HepG2 (cell line): Measurements from ENCODE around the gene TUBB4B. TPM values are rescaled to one million over a fixed set of nuclear protein-coding genes. Genes with fewer than 3 reads are reported as not detected.

ENCODE experiments used
- DMTF1 ChIP-seq: sonication (generic); formaldehyde crosslinking; IDR thresholded peaks from 2 replicates; pipeline ENCODE4 v1.4.0; 2020; ENCODE audit warnings: mild to moderate bottlenecking, missing genetic modification reagents
- MNT ChIP-seq: fragments of 450-650 bp; IDR thresholded peaks from 2 replicates; pipeline ENCODE4 v1.6.1; 2016
- NCOA1 ChIP-seq: sonication (generic); formaldehyde crosslinking; IDR thresholded peaks from 2 replicates; pipeline ENCODE4 v1.9.0; 2021; ENCODE audit warnings: missing genetic modification reagents
- ZNF225 ChIP-seq: sonication (generic); formaldehyde crosslinking; IDR thresholded peaks from 2 replicates; pipeline ENCODE4 v1.4.0; 2020; ENCODE audit warnings: mild to moderate bottlenecking, missing genetic modification reagents
- ZNF235 ChIP-seq: sonication (generic); formaldehyde crosslinking; IDR thresholded peaks from 2 replicates; pipeline ENCODE4 v1.8.1; 2023; ENCODE audit warnings: mild to moderate bottlenecking, missing genetic modification reagents, borderline replicate concordance
- ZNF546 ChIP-seq: sonication (generic); formaldehyde crosslinking; conservative IDR thresholded peaks from 2 replicates; pipeline ENCODE4 v1.8.1; 2023; ENCODE audit warnings: mild to moderate bottlenecking, missing genetic modification reagents
- ZNF550 ChIP-seq: sonication (generic); formaldehyde crosslinking; IDR thresholded peaks from 2 replicates; pipeline ENCODE4 v1.4.0; 2020; ENCODE audit warnings: mild to moderate bottlenecking, missing genetic modification reagents, borderline replicate concordance
- ZNF772 ChIP-seq: sonication (generic); formaldehyde crosslinking; IDR thresholded peaks from 2 replicates; pipeline ENCODE4 v1.5.0; 2020; ENCODE audit warnings: mild to moderate bottlenecking, missing genetic modification reagents
- ZNF839 ChIP-seq: sonication (generic); formaldehyde crosslinking; IDR thresholded peaks from 2 replicates; pipeline ENCODE4 v1.4.0; 2020; ENCODE audit warnings: missing genetic modification reagents, mild to moderate bottlenecking, borderline replicate concordance
- polyA plus RNA-seq, 8 experiments: library from polyadenylated mRNA; depleted of rRNA in 3 of 8; stranded (reverse) in 7 of 8; unstranded in 1 of 8; fragments of >200 nt; fragmentation: Illumina TruSeq in 4 of 8; extraction: Trizol in 4 of 8; gene quantifications; 2 replicates each; pipeline versions ENCODE4 v1.2.1 to v1.2.3, GENCODE V29; 2011 to 2016; ENCODE audit warnings: low read depth in 4 of 8, missing spikeins in 1 of 8, mixed read lengths in 1 of 8; ENCODE audit not compliant: insufficient read depth in 1 of 8
- total RNA-seq, 5 experiments: library from RNA; depleted of rRNA; stranded (reverse); fragments of >200 nt; fragmentation: Illumina TruSeq; extraction: Trizol; gene quantifications; 2 replicates each; pipeline ENCODE4 v1.2.3, GENCODE V29; 2016; ENCODE audit warnings: low read depth in 1 of 5
- TF ChIP-seq, protein P1 (sequence below): sonication (generic); formaldehyde crosslinking; IDR thresholded peaks from 2 replicates; pipeline ENCODE4 v1.4.0; 2020; ENCODE audit warnings: mild to moderate bottlenecking, missing genetic modification reagents
- TF ChIP-seq, protein P2 (sequence below): sonication (generic); formaldehyde crosslinking; IDR thresholded peaks from 2 replicates; pipeline ENCODE4 v1.4.0; 2020; ENCODE audit warnings: missing genetic modification reagents
- TF ChIP-seq, protein P3 (sequence below): sonication (generic); formaldehyde crosslinking; IDR thresholded peaks from 2 replicates; pipeline ENCODE4 v1.4.0; 2020; ENCODE audit warnings: missing genetic modification reagents, borderline replicate concordance
- TF ChIP-seq, protein P4 (sequence below): sonication (generic); formaldehyde crosslinking; IDR thresholded peaks from 2 replicates; pipeline ENCODE4 v1.8.1; 2023; ENCODE audit warnings: mild to moderate bottlenecking, moderate library complexity, missing genetic modification reagents

The TUBB4B gene
- total and polyA plus RNA-seq, 2 of the 13 experiments (the other 11 are each of a cell fraction or from before 2014, with no cell fraction given): 182 to 412 TPM

- TF ChIP-seq, protein P1, sequence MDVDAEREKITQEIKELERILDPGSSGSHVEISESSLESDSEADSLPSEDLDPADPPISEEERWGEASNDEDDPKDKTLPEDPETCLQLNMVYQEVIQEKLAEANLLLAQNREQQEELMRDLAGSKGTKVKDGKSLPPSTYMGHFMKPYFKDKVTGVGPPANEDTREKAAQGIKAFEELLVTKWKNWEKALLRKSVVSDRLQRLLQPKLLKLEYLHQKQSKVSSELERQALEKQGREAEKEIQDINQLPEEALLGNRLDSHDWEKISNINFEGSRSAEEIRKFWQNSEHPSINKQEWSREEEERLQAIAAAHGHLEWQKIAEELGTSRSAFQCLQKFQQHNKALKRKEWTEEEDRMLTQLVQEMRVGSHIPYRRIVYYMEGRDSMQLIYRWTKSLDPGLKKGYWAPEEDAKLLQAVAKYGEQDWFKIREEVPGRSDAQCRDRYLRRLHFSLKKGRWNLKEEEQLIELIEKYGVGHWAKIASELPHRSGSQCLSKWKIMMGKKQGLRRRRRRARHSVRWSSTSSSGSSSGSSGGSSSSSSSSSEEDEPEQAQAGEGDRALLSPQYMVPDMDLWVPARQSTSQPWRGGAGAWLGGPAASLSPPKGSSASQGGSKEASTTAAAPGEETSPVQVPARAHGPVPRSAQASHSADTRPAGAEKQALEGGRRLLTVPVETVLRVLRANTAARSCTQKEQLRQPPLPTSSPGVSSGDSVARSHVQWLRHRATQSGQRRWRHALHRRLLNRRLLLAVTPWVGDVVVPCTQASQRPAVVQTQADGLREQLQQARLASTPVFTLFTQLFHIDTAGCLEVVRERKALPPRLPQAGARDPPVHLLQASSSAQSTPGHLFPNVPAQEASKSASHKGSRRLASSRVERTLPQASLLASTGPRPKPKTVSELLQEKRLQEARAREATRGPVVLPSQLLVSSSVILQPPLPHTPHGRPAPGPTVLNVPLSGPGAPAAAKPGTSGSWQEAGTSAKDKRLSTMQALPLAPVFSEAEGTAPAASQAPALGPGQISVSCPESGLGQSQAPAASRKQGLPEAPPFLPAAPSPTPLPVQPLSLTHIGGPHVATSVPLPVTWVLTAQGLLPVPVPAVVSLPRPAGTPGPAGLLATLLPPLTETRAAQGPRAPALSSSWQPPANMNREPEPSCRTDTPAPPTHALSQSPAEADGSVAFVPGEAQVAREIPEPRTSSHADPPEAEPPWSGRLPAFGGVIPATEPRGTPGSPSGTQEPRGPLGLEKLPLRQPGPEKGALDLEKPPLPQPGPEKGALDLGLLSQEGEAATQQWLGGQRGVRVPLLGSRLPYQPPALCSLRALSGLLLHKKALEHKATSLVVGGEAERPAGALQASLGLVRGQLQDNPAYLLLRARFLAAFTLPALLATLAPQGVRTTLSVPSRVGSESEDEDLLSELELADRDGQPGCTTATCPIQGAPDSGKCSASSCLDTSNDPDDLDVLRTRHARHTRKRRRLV (CRISPR knock-in tag): no peak
- TF ChIP-seq ZNF225 (CRISPR knock-in tag) (peak; percentile 86), ZNF550 (CRISPR knock-in tag) (0 out of 2 replicates have a peak, but pooled peaks have one; percentile 92), ZNF772 (CRISPR knock-in tag) (peak; percentile 81; the same call in 1 of the 2 replicates), NCOA1 (CRISPR knock-in tag) (peak; percentile 89; the same call in 1 of the 2 replicates), DMTF1 (CRISPR knock-in tag) (0 out of 2 replicates have a peak, but pooled peaks have one; percentile 34), ZNF839 (CRISPR knock-in tag) (peak; percentile 86; the same call in 1 of the 2 replicates), MNT (peak; percentile 60), ZNF546 (CRISPR knock-in tag) (0 out of 2 replicates have a peak, but pooled peaks have one; percentile 26), ZNF235 (CRISPR knock-in tag) (0 out of 2 replicates have a peak, but pooled peaks have one; percentile 71)
- TF ChIP-seq, protein P2, sequence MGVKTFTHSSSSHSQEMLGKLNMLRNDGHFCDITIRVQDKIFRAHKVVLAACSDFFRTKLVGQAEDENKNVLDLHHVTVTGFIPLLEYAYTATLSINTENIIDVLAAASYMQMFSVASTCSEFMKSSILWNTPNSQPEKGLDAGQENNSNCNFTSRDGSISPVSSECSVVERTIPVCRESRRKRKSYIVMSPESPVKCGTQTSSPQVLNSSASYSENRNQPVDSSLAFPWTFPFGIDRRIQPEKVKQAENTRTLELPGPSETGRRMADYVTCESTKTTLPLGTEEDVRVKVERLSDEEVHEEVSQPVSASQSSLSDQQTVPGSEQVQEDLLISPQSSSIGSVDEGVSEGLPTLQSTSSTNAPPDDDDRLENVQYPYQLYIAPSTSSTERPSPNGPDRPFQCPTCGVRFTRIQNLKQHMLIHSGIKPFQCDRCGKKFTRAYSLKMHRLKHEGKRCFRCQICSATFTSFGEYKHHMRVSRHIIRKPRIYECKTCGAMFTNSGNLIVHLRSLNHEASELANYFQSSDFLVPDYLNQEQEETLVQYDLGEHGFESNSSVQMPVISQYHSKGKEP (CRISPR knock-in tag): no peak
- TF ChIP-seq, protein P3, sequence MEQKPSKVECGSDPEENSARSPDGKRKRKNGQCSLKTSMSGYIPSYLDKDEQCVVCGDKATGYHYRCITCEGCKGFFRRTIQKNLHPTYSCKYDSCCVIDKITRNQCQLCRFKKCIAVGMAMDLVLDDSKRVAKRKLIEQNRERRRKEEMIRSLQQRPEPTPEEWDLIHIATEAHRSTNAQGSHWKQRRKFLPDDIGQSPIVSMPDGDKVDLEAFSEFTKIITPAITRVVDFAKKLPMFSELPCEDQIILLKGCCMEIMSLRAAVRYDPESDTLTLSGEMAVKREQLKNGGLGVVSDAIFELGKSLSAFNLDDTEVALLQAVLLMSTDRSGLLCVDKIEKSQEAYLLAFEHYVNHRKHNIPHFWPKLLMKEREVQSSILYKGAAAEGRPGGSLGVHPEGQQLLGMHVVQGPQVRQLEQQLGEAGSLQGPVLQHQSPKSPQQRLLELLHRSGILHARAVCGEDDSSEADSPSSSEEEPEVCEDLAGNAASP: peak; percentile 59; the same call in 1 of the 2 replicates
- TF ChIP-seq, protein P4, sequence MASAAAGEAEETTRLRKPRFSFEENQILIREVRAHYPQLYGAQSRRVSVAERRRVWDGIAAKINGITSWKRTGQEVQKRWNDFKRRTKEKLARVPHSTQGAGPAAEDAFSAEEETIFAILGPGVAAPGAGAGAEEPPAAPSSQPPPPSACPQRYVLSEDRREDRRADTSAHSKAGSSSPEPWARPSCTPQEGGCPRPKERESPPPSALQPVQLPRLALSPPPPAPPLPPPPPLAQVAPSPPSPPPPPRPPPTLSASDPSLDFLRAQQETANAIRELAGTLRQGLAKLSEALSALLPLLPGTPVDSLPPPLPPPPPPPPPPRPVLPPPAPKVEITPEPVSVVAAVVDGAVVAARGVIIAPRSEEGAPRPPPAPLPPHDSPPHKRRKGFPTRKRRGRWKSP (CRISPR knock-in tag): peak; percentile 99
These were observed 708 bp upstream of the TUBB4B start (continued) for GRCh38 chr9:137240318-137240840.
